Measurements from ENCODE around the gene PRDM11. TPM values are rescaled to one million over a fixed set of nuclear protein-coding genes. Genes with fewer than 3 reads are reported as not detected.
A peak's percentile ranks its signal among the peaks of the same experiment; 100 is the strongest.

Gene PRDM11
- total RNA-seq, 1 experiment from 2014 or later = 8.3 TPM

- no peak for TF ChIP-seq ZNF138 (CRISPR knock-in tag; conservative IDR thresholded peaks at IDR 0.05)
- TF ChIP-seq, protein P1, sequence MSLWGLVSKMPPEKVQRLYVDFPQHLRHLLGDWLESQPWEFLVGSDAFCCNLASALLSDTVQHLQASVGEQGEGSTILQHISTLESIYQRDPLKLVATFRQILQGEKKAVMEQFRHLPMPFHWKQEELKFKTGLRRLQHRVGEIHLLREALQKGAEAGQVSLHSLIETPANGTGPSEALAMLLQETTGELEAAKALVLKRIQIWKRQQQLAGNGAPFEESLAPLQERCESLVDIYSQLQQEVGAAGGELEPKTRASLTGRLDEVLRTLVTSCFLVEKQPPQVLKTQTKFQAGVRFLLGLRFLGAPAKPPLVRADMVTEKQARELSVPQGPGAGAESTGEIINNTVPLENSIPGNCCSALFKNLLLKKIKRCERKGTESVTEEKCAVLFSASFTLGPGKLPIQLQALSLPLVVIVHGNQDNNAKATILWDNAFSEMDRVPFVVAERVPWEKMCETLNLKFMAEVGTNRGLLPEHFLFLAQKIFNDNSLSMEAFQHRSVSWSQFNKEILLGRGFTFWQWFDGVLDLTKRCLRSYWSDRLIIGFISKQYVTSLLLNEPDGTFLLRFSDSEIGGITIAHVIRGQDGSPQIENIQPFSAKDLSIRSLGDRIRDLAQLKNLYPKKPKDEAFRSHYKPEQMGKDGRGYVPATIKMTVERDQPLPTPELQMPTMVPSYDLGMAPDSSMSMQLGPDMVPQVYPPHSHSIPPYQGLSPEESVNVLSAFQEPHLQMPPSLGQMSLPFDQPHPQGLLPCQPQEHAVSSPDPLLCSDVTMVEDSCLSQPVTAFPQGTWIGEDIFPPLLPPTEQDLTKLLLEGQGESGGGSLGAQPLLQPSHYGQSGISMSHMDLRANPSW (CRISPR knock-in tag; conservative IDR thresholded peaks at IDR 0.05; ENCODE audit: low read depth) = no peak
- TF ChIP-seq EMX1 (CRISPR knock-in tag; IDR thresholded peaks at IDR 0.05) = no peak
- no peak for TF ChIP-seq TEAD1 (CRISPR knock-in tag; IDR thresholded peaks at IDR 0.05)
- TF ChIP-seq, protein P2, sequence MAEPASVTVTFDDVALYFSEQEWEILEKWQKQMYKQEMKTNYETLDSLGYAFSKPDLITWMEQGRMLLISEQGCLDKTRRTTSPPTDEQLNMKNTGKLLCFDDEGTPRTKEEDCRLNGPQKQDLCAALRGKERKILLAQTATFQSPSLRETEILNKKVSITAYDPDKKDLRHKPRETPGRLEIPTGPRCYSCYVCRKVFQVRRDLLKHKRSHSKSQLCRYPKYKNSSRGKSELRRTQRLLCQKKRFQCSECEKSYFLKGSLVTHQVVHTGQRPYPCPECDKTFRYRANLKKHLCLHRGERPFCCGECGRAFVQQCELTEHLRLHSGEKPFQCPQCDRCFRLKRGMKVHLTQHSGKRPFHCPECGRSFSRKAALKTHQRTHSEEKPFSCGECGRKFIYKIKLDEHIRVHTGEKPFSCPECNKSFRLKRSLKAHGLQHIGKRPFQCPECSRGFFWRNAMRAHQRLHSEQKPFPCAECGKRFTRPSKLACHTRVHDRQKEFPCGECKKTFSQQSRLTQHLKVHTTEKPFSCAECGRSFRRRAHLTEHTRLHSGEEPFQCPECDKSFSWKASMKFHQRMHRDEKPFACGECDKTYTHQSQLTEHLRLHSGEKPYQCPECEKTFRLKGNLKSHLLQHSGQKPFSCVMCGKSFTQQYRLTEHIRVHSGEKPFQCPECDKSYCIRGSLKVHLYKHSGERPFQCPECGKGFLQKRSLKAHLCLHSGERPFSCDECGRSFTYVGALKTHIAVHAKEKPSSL (CRISPR knock-in tag; conservative IDR thresholded peaks at IDR 0.05) = no peak
- no peak for TF ChIP-seq ATF6 (CRISPR knock-in tag; IDR thresholded peaks at IDR 0.05)
- TF ChIP-seq RELA (CRISPR knock-in tag; IDR thresholded peaks at IDR 0.05; ENCODE audit: borderline replicate concordance) = no peak
- TF ChIP-seq GABPB1 (CRISPR knock-in tag; IDR thresholded peaks at IDR 0.05) = no peak
Measured at GRCh38 chr11:45193695-45194094, 47.3 kb downstream of the PRDM11 start (continued).

DNA sequence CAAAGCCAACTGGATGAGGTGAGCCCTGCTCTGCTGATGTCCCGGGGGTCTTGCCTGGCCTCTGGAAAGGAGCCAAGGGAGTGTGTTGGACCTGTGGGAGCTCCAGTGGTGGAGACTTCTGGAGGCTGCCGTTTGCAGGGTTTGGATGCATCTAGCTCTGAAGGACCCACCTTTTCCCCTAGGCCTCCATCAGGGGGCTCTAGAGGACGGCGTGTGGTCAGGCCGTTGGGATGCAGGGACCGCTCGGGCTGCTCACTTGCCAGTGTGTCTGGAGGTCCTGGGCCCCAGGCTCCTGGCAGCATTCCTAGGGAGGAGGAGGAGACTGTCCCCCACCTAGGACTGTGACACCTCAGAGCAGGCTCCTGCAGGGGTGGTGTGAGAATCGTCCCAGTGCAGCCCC is 58.3 kb downstream of the PRDM11 start:
- Mint-ChIP-seq H3K27ac (no peak overlapping the region), H3K4me3 (no peak overlapping the region), H3K9me3 (peaks cover 17% of the 10 kb centered on the region), H3K27me3 (ENCODE audit: low read depth) (no peaks in the 10 kb centered on the region), H3K36me3 (peaks cover 12% of the 10 kb centered on the region), H3K4me1 (peaks cover 12% of the 10 kb centered on the region)
- POLR2A ChIA-PET = no interaction called here
- DNase-seq (ENCODE audit: low spot score) (peak; percentile 60), ATAC-seq (peak; percentile 88)
- CTCF ChIA-PET = interaction anchor here (0.6 to 2.2 kb wide), 17 partner anchors 8 to 168 kb away, joined by 3 to 15 read pairs (median 5); partner anchors contain the start of gene SYT13
- TF ChIP-seq ETV6 (CRISPR knock-in tag; IDR thresholded peaks at IDR 0.05) (no peak), MYBL2 (CRISPR knock-in tag; IDR thresholded peaks at IDR 0.05) (no peak), ARID4B (CRISPR knock-in tag; IDR thresholded peaks at IDR 0.05; ENCODE audit: borderline replicate concordance) (no peak), MAX (CRISPR knock-in tag; IDR thresholded peaks at IDR 0.05) (no peak), AR (CRISPR knock-in tag; IDR thresholded peaks at IDR 0.05) (no peak), JAZF1 (CRISPR knock-in tag; IDR thresholded peaks at IDR 0.05) (no peak)
- TF ChIP-seq, protein P3, sequence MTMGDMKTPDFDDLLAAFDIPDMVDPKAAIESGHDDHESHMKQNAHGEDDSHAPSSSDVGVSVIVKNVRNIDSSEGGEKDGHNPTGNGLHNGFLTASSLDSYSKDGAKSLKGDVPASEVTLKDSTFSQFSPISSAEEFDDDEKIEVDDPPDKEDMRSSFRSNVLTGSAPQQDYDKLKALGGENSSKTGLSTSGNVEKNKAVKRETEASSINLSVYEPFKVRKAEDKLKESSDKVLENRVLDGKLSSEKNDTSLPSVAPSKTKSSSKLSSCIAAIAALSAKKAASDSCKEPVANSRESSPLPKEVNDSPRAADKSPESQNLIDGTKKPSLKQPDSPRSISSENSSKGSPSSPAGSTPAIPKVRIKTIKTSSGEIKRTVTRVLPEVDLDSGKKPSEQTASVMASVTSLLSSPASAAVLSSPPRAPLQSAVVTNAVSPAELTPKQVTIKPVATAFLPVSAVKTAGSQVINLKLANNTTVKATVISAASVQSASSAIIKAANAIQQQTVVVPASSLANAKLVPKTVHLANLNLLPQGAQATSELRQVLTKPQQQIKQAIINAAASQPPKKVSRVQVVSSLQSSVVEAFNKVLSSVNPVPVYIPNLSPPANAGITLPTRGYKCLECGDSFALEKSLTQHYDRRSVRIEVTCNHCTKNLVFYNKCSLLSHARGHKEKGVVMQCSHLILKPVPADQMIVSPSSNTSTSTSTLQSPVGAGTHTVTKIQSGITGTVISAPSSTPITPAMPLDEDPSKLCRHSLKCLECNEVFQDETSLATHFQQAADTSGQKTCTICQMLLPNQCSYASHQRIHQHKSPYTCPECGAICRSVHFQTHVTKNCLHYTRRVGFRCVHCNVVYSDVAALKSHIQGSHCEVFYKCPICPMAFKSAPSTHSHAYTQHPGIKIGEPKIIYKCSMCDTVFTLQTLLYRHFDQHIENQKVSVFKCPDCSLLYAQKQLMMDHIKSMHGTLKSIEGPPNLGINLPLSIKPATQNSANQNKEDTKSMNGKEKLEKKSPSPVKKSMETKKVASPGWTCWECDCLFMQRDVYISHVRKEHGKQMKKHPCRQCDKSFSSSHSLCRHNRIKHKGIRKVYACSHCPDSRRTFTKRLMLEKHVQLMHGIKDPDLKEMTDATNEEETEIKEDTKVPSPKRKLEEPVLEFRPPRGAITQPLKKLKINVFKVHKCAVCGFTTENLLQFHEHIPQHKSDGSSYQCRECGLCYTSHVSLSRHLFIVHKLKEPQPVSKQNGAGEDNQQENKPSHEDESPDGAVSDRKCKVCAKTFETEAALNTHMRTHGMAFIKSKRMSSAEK (CRISPR knock-in tag; IDR thresholded peaks at IDR 0.05; ENCODE audit: borderline replicate concordance) = no peak
